WTC11 (cell line): ENCODE measurements around the gene TMEM183A. TPM values are rescaled to one million over a fixed set of nuclear protein-coding genes. Genes with fewer than 3 reads are reported as not detected.
A peak's percentile ranks its signal among the peaks of the same experiment; 100 is the strongest.

Experiments used
- ATAC-seq: fragments of 200-7000 bp; cut with Tn5 transposase; 2 replicates; pipeline ENCODE4 v1.10.0; 2021; ENCODE audit warnings: mild to moderate bottlenecking, moderate library complexity
- CTCF ChIA-PET: fragments of 300-600 bp; sonication (Branson Sonifier 250); formaldehyde crosslinking; loops from one replicate; lab custom pipeline; 2021; ENCODE audit warnings: antibody characterized with exemption; lab: Charles Lee
- POLR2A ChIA-PET: fragments of 350-600 bp; sonication (Branson Sonifier 250); formaldehyde crosslinking; loops from one replicate; lab custom pipeline; 2021; ENCODE audit warnings: antibody characterized with exemption; lab: Charles Lee
- DNase-seq: peaks from one replicate; pipeline ENCODE4 v3.0.0; 2021; ENCODE audit warnings: low spot score
- H3K27ac Mint-ChIP-seq: 2 replicates; pipeline ENCODE4 v1.8.0; 2021; ENCODE audit warnings: mixed read lengths
- H3K27me3 Mint-ChIP-seq: 2 replicates; pipeline ENCODE4 v1.8.0; 2021; ENCODE audit warnings: low read depth, mild to moderate bottlenecking, moderate library complexity, mixed read lengths
- H3K36me3 Mint-ChIP-seq: 2 replicates; pipeline ENCODE4 v1.8.0; 2021; ENCODE audit warnings: mixed read lengths
- H3K4me1 Mint-ChIP-seq: 2 replicates; pipeline ENCODE4 v1.8.0; 2022; ENCODE audit warnings: mixed read lengths
- H3K4me3 Mint-ChIP-seq: 2 replicates; pipeline ENCODE4 v1.8.0; 2021; ENCODE audit warnings: mild to moderate bottlenecking, moderate library complexity, mixed read lengths
- H3K9me3 Mint-ChIP-seq: 2 replicates; pipeline ENCODE4 v1.8.0; 2021; ENCODE audit warnings: mixed read lengths
- AR ChIP-seq: fragments of 250-450 bp; sonication (Bioruptor Pico); IDR thresholded peaks from 2 replicates; pipeline ENCODE4 v1.9.0; 2021; ENCODE audit warnings: mild to moderate bottlenecking
- CREM ChIP-seq: sonication (generic); formaldehyde crosslinking; IDR thresholded peaks from 2 replicates; pipeline ENCODE4 v1.8.1; 2022; ENCODE audit warnings: mild to moderate bottlenecking, missing genetic modification reagents, moderate library complexity
- ETV6 ChIP-seq: sonication (generic); formaldehyde crosslinking; IDR thresholded peaks from 2 replicates; pipeline ENCODE4 v1.8.1; 2022; ENCODE audit warnings: mild to moderate bottlenecking, missing genetic modification reagents
- FOXK1 ChIP-seq: sonication (generic); formaldehyde crosslinking; IDR thresholded peaks from 2 replicates; pipeline ENCODE4 v1.8.0; 2022; ENCODE audit warnings: mild to moderate bottlenecking, moderate library complexity, missing genetic modification reagents
- MYBL2 ChIP-seq: sonication (generic); formaldehyde crosslinking; IDR thresholded peaks from 2 replicates; pipeline ENCODE4 v1.8.1; 2023; ENCODE audit warnings: mild to moderate bottlenecking, moderate library complexity, missing genetic modification reagents
- NFYB ChIP-seq: sonication (generic); formaldehyde crosslinking; conservative IDR thresholded peaks from 2 replicates; pipeline ENCODE4 v1.8.0; 2022; ENCODE audit warnings: low read depth, missing genetic modification reagents
- PRDM15 ChIP-seq: sonication (generic); formaldehyde crosslinking; IDR thresholded peaks from 2 replicates; pipeline ENCODE4 v1.8.0; 2022; ENCODE audit warnings: missing genetic modification reagents
- PREB ChIP-seq: sonication (generic); formaldehyde crosslinking; IDR thresholded peaks from 2 replicates; pipeline ENCODE4 v1.8.1; 2022; ENCODE audit warnings: mild to moderate bottlenecking, missing genetic modification reagents, moderate library complexity, borderline replicate concordance
- PRRX2 ChIP-seq: fragments of 250-450 bp; sonication (Bioruptor Pico); IDR thresholded peaks from 2 replicates; pipeline ENCODE4 v1.8.0; 2021; ENCODE audit warnings: mild to moderate bottlenecking
- RELA ChIP-seq: sonication (generic); formaldehyde crosslinking; IDR thresholded peaks from 2 replicates; pipeline ENCODE4 v1.8.1; 2022; ENCODE audit warnings: missing genetic modification reagents, mild to moderate bottlenecking, borderline replicate concordance
- RORB ChIP-seq: fragments of 250-450 bp; sonication (Bioruptor Pico); IDR thresholded peaks from 2 replicates; pipeline ENCODE4 v1.9.0; 2021; ENCODE audit warnings: mild to moderate bottlenecking
- SMAD3 ChIP-seq: sonication (generic); formaldehyde crosslinking; IDR thresholded peaks from 2 replicates; pipeline ENCODE4 v1.8.0; 2022; ENCODE audit warnings: missing genetic modification reagents, mild to moderate bottlenecking, borderline replicate concordance
- TEAD1 ChIP-seq: sonication (generic); formaldehyde crosslinking; IDR thresholded peaks from 2 replicates; pipeline ENCODE4 v1.8.0; 2022; ENCODE audit warnings: mild to moderate bottlenecking, missing genetic modification reagents
- ZMAT4 ChIP-seq: fragments of 250-450 bp; sonication (Bioruptor Pico); IDR thresholded peaks from 2 replicates; pipeline ENCODE4 v1.9.0; 2021; ENCODE audit warnings: mild to moderate bottlenecking
- ZNF121 ChIP-seq: sonication (generic); formaldehyde crosslinking; IDR thresholded peaks from 2 replicates; pipeline ENCODE4 v1.8.0; 2023; ENCODE audit warnings: missing genetic modification reagents
- ZNF512 ChIP-seq: sonication (generic); formaldehyde crosslinking; IDR thresholded peaks from 2 replicates; pipeline ENCODE4 v1.8.1; 2022; ENCODE audit warnings: missing genetic modification reagents, borderline replicate concordance
- ZNF671 ChIP-seq: fragments of 250-450 bp; sonication (Bioruptor Pico); IDR thresholded peaks from 2 replicates; pipeline ENCODE4 v1.8.0; 2021; ENCODE audit warnings: mild to moderate bottlenecking
- total RNA-seq: library from RNA; stranded (reverse); gene quantifications from 3 replicates; pipeline ENCODE4 v1.2.3, GENCODE V29; 2021
- TF ChIP-seq, protein P1 (sequence below): sonication (generic); formaldehyde crosslinking; IDR thresholded peaks from 2 replicates; pipeline ENCODE4 v1.8.1; 2023; ENCODE audit warnings: mild to moderate bottlenecking, moderate library complexity, missing genetic modification reagents
- TF ChIP-seq, protein P2 (sequence below): fragments of 250-450 bp; sonication (Bioruptor Pico); IDR thresholded peaks from 2 replicates; pipeline ENCODE4 v1.9.0; 2021; ENCODE audit warnings: moderate library complexity, mild to moderate bottlenecking, inconsistent platforms, borderline replicate concordance

The TMEM183A gene
- total RNA-seq, 1 experiment from 2014 or later: 108 TPM

GRCh38 chr1:203006948-203007871, at the start of gene TMEM183A (continued):
- TF ChIP-seq, protein P1, sequence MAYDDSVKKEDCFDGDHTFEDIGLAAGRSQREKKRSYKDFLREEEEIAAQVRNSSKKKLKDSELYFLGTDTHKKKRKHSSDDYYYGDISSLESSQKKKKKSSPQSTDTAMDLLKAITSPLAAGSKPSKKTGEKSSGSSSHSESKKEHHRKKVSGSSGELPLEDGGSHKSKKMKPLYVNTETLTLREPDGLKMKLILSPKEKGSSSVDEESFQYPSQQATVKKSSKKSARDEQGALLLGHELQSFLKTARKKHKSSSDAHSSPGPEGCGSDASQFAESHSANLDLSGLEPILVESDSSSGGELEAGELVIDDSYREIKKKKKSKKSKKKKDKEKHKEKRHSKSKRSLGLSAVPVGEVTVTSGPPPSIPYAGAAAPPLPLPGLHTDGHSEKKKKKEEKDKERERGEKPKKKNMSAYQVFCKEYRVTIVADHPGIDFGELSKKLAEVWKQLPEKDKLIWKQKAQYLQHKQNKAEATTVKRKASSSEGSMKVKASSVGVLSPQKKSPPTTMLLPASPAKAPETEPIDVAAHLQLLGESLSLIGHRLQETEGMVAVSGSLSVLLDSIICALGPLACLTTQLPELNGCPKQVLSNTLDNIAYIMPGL (CRISPR knock-in tag): 0 out of 2 replicates have a peak, but pooled peaks have one; percentile 69
- TF ChIP-seq RORB (CRISPR knock-in tag) (no peak), PRRX2 (CRISPR knock-in tag) (0 out of 2 replicates have a peak, but pooled peaks have one; percentile 44), ZNF512 (CRISPR knock-in tag) (0 out of 2 replicates have a peak, but pooled peaks have one; percentile 34), SMAD3 (CRISPR knock-in tag) (peak; percentile 69; the same call in 1 of the 2 replicates), AR (CRISPR knock-in tag) (peak; percentile 79; the same call in 1 of the 2 replicates), PREB (CRISPR knock-in tag) (no peak), FOXK1 (CRISPR knock-in tag) (peak; percentile 84; the same call in 1 of the 2 replicates), NFYB (CRISPR knock-in tag) (peak; percentile 99), TEAD1 (CRISPR knock-in tag) (peak; percentile 36; the same call in 1 of the 2 replicates)
- TF ChIP-seq, protein P2, sequence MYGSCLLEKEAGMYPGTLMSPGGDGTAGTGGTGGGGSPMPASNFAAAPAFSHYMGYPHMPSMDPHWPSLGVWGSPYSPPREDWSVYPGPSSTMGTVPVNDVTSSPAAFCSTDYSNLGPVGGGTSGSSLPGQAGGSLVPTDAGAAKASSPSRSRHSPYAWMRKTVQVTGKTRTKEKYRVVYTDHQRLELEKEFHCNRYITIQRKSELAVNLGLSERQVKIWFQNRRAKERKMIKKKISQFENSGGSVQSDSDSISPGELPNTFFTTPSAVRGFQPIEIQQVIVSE: no peak

GRCh38 chr1:202957733-202958543, 49.2 kb upstream of the TMEM183A start, which contains the start of gene ADIPOR1:
Gene ADIPOR1, minus strand, starts transcription at chr1:202958312. Its CDS starts 7,242 bp downstream, at chr1:202951070.
- H3K9me3 Mint-ChIP-seq: no peaks in the 10 kb centered on the region
- peak; percentile 95 for DNase-seq
- ChIA-PET CTCF (no interaction called here), POLR2A (no interaction called here)
- H3K36me3 Mint-ChIP-seq: no peaks in the 10 kb centered on the region
- H3K27ac Mint-ChIP-seq: peak within 1 kb of the TSS; percentile 94; the same call in 1 of the 2 replicates
- peak within 1 kb of the TSS; percentile 97 for H3K4me3 Mint-ChIP-seq
- H3K4me1 Mint-ChIP-seq: peaks cover 16% of the 10 kb centered on the region
- peak; percentile 98 for ATAC-seq
- H3K27me3 Mint-ChIP-seq: no peaks in the 10 kb centered on the region
- no peak for TF ChIP-seq ZNF671 (CRISPR knock-in tag)
- peak; percentile 76 for TF ChIP-seq ETV6 (CRISPR knock-in tag)
- no peak for TF ChIP-seq RELA
- TF ChIP-seq PRDM15 (CRISPR knock-in tag): no peak; the same call in 1 of the 2 replicates
- no peak for TF ChIP-seq ZNF121
- peak; percentile 90 for TF ChIP-seq CREM (CRISPR knock-in tag)
- TF ChIP-seq ZMAT4 (CRISPR knock-in tag): 0 out of 2 replicates have a peak, but pooled peaks have one; percentile 65
- TF ChIP-seq MYBL2: no peak
